ENCODE measurements around the gene CD99. TPM values are rescaled to one million over a fixed set of nuclear protein-coding genes. Genes with fewer than 3 reads are reported as not detected.

The CD99 gene
- total and polyA plus RNA-seq, 4 donors, result 49.9 to 165 (median 102) TPM

DNA sequence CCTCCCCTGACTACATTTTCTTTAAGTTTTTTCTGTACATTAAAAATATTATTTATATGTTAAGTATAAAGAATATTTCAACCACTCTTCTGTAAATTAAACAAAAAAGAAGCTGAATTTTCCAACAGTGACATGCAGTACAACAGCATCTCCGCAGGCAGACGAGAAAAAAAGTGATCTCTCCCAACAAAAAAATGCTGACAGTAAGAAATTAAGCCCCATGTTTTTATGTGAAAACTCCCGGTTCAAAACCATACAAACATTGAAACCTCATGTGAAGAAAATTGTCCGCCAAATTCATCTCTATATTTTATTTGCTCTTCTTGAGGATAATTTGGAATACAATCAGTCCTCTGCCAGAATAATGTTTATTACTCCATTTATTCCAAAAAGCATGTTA, 20.1 kb upstream of the CD99 start:
- TF ChIP-seq JUND (IDR thresholded peaks at IDR 0.05), result no peak
- Histone ChIP-seq H3K4me1 (ENCODE audit: control insufficient read depth in 4 of 4, insufficient read depth in 4 of 4, low read length in 3 of 4) (peaks cover 0 to 1% (median 0%) of the 10 kb centered on the region in 4 donors), H3K9me3 (ENCODE audit: control insufficient read depth in 4 of 4, low read length in 3 of 4) (no peaks in the 10 kb centered on the region), H3K4me3 (ENCODE audit: low read depth in 1 of 3, low read length in 3 of 3) (no peak overlapping the region), H3K9ac (ENCODE audit: low read depth in 1 of 2, low read length in 2 of 2) (no peak overlapping the region), H3K27me3 (ENCODE audit: control insufficient read depth in 4 of 4, insufficient read depth in 4 of 4, low read length in 3 of 4) (no peaks in the 10 kb centered on the region), H3K27ac (ENCODE audit: low read depth in 1 of 2, low read length in 2 of 2) (no peak overlapping the region), H3K36me3 (ENCODE audit: control insufficient read depth in 4 of 4, insufficient read depth in 3 of 4, low read depth in 1 of 4, low read length in 3 of 4) (no peaks in the 10 kb centered on the region)
- no peak for DNase-seq (ENCODE audit: low spot score)
- 79% methylated on average over 4 of the region's 4 CpGs for WGBS

DNA sequence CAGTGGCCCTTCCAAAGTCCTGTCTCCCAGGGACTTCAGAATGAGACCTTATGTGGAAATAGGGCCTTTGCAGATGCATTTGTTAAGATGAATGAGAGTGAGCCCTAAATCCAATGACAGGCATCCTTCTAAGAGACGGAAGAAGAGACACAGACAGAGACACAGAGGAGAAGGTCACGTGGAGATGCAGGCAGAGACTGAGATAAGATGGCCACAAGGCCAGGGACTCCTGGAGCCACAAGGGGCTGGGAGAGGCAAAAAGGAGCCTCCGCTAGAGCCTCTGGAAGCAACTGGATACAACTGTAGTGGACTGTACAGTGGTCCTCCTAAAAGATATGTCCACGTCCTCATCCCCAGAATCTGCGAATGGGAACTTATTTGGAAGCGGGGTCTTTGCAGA, 19.0 kb upstream of the CD99 start:
- no peak for TF ChIP-seq FOXA2 (IDR thresholded peaks at IDR 0.05)
- no peak for TF ChIP-seq YY1 (IDR thresholded peaks at IDR 0.05)
- TF ChIP-seq RXRA (IDR thresholded peaks at IDR 0.05), result no peak
- TF ChIP-seq TAF1 (conservative IDR thresholded peaks at IDR 0.05), result no peak
- TF ChIP-seq GABPA (IDR thresholded peaks at IDR 0.05 in 1 of 2, conservative IDR thresholded peaks at IDR 0.05 in 1 of 2), result no peak
- TF ChIP-seq, protein P1, sequence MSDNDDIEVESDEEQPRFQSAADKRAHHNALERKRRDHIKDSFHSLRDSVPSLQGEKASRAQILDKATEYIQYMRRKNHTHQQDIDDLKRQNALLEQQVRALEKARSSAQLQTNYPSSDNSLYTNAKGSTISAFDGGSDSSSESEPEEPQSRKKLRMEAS (IDR thresholded peaks at IDR 0.05), result no peak
- no peak for TF ChIP-seq NR2F2 (IDR thresholded peaks at IDR 0.05)
- TF ChIP-seq HNF4A (conservative IDR thresholded peaks at IDR 0.05), result no peak
- TF ChIP-seq HNF4G (IDR thresholded peaks at IDR 0.05), result no peak
- TF ChIP-seq JUND (IDR thresholded peaks at IDR 0.05), result no peak
- TF ChIP-seq ATF3 (IDR thresholded peaks at IDR 0.05), result no peak
- TF ChIP-seq CTCF (IDR thresholded peaks at IDR 0.05; ENCODE audit: low read depth, low read length, missing input control), result no peak
- TF ChIP-seq EGR1 (IDR thresholded peaks at IDR 0.05; ENCODE audit: low read depth in 2 of 2), result no peak
- TF ChIP-seq, protein P2, sequence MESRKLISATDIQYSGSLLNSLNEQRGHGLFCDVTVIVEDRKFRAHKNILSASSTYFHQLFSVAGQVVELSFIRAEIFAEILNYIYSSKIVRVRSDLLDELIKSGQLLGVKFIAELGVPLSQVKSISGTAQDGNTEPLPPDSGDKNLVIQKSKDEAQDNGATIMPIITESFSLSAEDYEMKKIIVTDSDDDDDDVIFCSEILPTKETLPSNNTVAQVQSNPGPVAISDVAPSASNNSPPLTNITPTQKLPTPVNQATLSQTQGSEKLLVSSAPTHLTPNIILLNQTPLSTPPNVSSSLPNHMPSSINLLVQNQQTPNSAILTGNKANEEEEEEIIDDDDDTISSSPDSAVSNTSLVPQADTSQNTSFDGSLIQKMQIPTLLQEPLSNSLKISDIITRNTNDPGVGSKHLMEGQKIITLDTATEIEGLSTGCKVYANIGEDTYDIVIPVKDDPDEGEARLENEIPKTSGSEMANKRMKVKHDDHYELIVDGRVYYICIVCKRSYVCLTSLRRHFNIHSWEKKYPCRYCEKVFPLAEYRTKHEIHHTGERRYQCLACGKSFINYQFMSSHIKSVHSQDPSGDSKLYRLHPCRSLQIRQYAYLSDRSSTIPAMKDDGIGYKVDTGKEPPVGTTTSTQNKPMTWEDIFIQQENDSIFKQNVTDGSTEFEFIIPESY (IDR thresholded peaks at IDR 0.05), result no peak
- TF ChIP-seq, protein P3, sequence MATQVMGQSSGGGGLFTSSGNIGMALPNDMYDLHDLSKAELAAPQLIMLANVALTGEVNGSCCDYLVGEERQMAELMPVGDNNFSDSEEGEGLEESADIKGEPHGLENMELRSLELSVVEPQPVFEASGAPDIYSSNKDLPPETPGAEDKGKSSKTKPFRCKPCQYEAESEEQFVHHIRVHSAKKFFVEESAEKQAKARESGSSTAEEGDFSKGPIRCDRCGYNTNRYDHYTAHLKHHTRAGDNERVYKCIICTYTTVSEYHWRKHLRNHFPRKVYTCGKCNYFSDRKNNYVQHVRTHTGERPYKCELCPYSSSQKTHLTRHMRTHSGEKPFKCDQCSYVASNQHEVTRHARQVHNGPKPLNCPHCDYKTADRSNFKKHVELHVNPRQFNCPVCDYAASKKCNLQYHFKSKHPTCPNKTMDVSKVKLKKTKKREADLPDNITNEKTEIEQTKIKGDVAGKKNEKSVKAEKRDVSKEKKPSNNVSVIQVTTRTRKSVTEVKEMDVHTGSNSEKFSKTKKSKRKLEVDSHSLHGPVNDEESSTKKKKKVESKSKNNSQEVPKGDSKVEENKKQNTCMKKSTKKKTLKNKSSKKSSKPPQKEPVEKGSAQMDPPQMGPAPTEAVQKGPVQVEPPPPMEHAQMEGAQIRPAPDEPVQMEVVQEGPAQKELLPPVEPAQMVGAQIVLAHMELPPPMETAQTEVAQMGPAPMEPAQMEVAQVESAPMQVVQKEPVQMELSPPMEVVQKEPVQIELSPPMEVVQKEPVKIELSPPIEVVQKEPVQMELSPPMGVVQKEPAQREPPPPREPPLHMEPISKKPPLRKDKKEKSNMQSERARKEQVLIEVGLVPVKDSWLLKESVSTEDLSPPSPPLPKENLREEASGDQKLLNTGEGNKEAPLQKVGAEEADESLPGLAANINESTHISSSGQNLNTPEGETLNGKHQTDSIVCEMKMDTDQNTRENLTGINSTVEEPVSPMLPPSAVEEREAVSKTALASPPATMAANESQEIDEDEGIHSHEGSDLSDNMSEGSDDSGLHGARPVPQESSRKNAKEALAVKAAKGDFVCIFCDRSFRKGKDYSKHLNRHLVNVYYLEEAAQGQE (IDR thresholded peaks at IDR 0.05), result no peak
- TF ChIP-seq RAD21 (IDR thresholded peaks at IDR 0.05), result no peak
- TF ChIP-seq FOXA1 (IDR thresholded peaks at IDR 0.05), result no peak
- no peak for TF ChIP-seq SP1 (IDR thresholded peaks at IDR 0.05)
- H3K9me3 ChIP-seq (ENCODE audit: control insufficient read depth in 4 of 4, low read length in 3 of 4), result no peaks in the 10 kb centered on the region
- no peak overlapping the region for H3K9ac ChIP-seq (ENCODE audit: low read depth in 1 of 2, low read length in 2 of 2)
- H3K36me3 ChIP-seq (ENCODE audit: control insufficient read depth in 4 of 4, insufficient read depth in 3 of 4, low read depth in 1 of 4, low read length in 3 of 4), result no peaks in the 10 kb centered on the region
- no peaks in the 10 kb centered on the region for H3K4me1 ChIP-seq (ENCODE audit: control insufficient read depth in 4 of 4, insufficient read depth in 4 of 4, low read length in 3 of 4)
- no peaks in the 10 kb centered on the region for H3K27me3 ChIP-seq (ENCODE audit: control insufficient read depth in 4 of 4, insufficient read depth in 4 of 4, low read length in 3 of 4)
- H3K4me3 ChIP-seq (ENCODE audit: low read depth in 1 of 3, low read length in 3 of 3), result no peak overlapping the region
- no peak for DNase-seq (ENCODE audit: low spot score)
- WGBS, result 97% methylated on average over 6 of the region's 6 CpGs
- H3K27ac ChIP-seq (ENCODE audit: low read depth in 1 of 2, low read length in 2 of 2), result no peak overlapping the region

Measured in liver (tissue), 9 donors.